ENCODE measurements around the gene OTULIN. TPM values are rescaled to one million over a fixed set of nuclear protein-coding genes. Genes with fewer than 3 reads are reported as not detected.

OTULIN gene
- total RNA-seq, 1 experiment from 2014 or later = 31.0 TPM

DNA sequence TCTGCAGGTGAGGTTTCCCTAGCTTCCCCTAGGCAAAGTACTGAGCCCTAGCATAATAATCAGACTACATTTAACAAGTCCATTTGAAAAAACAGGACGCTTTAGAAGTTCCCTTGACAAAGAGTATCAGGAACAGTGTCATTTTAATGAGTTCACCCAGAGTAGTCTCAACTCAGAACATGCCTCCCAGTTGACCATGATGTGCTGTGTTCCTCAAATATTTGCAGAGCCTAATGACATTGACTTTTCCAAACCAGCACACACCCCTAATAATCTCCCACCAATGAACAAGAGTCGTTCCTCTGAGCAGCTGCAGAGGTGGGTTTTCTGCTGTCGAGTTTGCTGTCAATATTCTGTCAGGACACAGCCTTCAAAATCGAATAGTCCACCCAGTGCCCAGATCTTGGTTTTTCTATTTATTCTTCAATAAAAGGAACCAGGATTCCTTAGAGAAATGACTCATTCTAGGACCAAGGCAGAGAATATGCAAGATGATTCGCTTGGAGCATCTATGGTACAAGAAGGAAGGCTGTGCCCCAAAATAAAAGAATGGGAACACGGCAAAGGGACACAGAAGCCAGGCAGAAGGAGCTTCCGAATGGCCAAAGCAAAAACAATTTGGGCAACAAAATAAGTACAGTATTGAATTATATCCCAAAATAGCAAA lies 57.6 kb downstream of the OTULIN start:
- H3K9me3 ChIP-seq (ENCODE audit: low read length) = no peaks in the 10 kb centered on the region
- peaks cover 11% of the 10 kb centered on the region for H3K4me1 ChIP-seq (ENCODE audit: low read length)
- no peaks in the 10 kb centered on the region for H3K36me3 ChIP-seq (ENCODE audit: insufficient read depth, low read length)
- H4K20me1 ChIP-seq (ENCODE audit: insufficient read depth, low read depth, low read length) = no peaks in the 10 kb centered on the region
- no peak overlapping the region for H2AFZ ChIP-seq (ENCODE audit: low read length)
- H3K27me3 ChIP-seq (ENCODE audit: low read length) = no peaks in the 10 kb centered on the region
- no peaks in the 10 kb centered on the region for H3K79me2 ChIP-seq (ENCODE audit: low read length)
- H3K9ac ChIP-seq (ENCODE audit: low read length) = no peak overlapping the region
- no peaks in the 10 kb centered on the region for H3K9me2 ChIP-seq (replicated peaks; ENCODE audit: insufficient read depth, low read length)
- no peak overlapping the region for H3K4me3 ChIP-seq (ENCODE audit: low read length)
- no peak for DNase-seq
- H3K27ac ChIP-seq (ENCODE audit: low read length) = no peak overlapping the region
- no peak overlapping the region for H3K4me2 ChIP-seq (ENCODE audit: low read depth, low read length, poor library complexity, severe bottlenecking)

DNA sequence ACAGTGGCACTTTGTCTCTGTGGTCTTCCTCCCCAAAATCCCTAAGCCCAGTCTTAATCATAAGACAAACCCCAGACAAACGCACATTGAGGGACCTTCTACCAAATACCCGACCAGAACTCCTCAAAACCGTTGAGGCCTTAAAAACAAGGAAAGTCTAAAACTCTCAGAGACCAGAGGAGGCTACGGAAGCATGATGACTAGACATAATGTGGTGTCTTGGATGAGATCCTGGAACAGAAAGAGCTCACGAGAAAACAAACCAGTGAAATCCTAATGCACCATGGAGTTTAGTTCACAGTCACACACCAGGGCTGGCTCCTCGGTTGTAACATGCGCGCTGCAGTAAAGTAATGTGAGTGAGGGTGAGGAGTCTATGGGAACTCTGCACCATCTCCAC lies 58.4 kb downstream of the OTULIN start:
- no peaks in the 10 kb centered on the region for H3K9me3 ChIP-seq (ENCODE audit: low read length)
- H3K79me2 ChIP-seq (ENCODE audit: low read length) = no peaks in the 10 kb centered on the region
- H3K27me3 ChIP-seq (ENCODE audit: low read length) = no peaks in the 10 kb centered on the region
- H3K4me1 ChIP-seq (ENCODE audit: low read length) = peaks cover 11% of the 10 kb centered on the region
- no peak overlapping the region for H2AFZ ChIP-seq (ENCODE audit: low read length)
- no peak overlapping the region for H3K9ac ChIP-seq (ENCODE audit: low read length)
- H3K4me2 ChIP-seq (ENCODE audit: low read depth, low read length, poor library complexity, severe bottlenecking) = no peak overlapping the region
- no peaks in the 10 kb centered on the region for H3K9me2 ChIP-seq (replicated peaks; ENCODE audit: insufficient read depth, low read length)
- H3K4me3 ChIP-seq (ENCODE audit: low read length) = no peak overlapping the region
- no peaks in the 10 kb centered on the region; the same call in 1 of the 2 replicates for H4K20me1 ChIP-seq (ENCODE audit: insufficient read depth, low read depth, low read length)
- DNase-seq = no peak
- no peak overlapping the region for H3K27ac ChIP-seq (ENCODE audit: low read length)
- no peaks in the 10 kb centered on the region for H3K36me3 ChIP-seq (ENCODE audit: insufficient read depth, low read length)

DNA sequence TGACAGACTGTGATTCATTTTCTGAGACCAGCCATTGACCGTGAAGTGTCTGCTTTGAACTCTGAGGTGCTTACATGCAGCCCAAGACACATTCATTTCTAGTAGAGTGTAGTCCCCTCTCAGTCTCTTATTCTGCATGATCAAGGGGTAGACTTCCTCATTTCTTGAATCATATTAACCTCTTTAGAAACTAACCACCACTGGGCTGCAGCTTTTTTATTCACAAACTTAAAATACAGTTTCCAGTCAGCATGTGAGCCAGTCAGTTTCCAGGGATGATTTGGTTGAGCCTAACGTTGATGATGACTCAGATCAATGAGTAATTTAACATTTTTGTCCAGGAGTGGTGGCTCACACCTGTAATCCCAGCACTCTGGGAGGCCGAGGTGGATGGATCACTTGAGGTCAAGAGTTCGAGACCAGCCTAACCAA lies 59.2 kb downstream of the OTULIN start:
- no peaks in the 10 kb centered on the region for H3K27me3 ChIP-seq (ENCODE audit: low read length)
- DNase-seq = no peak
- peaks cover 11% of the 10 kb centered on the region for H3K4me1 ChIP-seq (ENCODE audit: low read length)
- no peak overlapping the region for H3K9ac ChIP-seq (ENCODE audit: low read length)
- H3K27ac ChIP-seq (ENCODE audit: low read length) = no peak overlapping the region
- H3K9me2 ChIP-seq (replicated peaks; ENCODE audit: insufficient read depth, low read length) = no peaks in the 10 kb centered on the region
- H4K20me1 ChIP-seq (ENCODE audit: insufficient read depth, low read depth, low read length) = no peaks in the 10 kb centered on the region; the same call in 1 of the 2 replicates
- no peak overlapping the region for H3K4me3 ChIP-seq (ENCODE audit: low read length)
- no peaks in the 10 kb centered on the region for H3K79me2 ChIP-seq (ENCODE audit: low read length)
- H3K9me3 ChIP-seq (ENCODE audit: low read length) = no peaks in the 10 kb centered on the region
- no peak overlapping the region for H3K4me2 ChIP-seq (ENCODE audit: low read depth, low read length, poor library complexity, severe bottlenecking)
- no peak overlapping the region for H2AFZ ChIP-seq (ENCODE audit: low read length)
- H3K36me3 ChIP-seq (ENCODE audit: insufficient read depth, low read length) = no peaks in the 10 kb centered on the region

DNA sequence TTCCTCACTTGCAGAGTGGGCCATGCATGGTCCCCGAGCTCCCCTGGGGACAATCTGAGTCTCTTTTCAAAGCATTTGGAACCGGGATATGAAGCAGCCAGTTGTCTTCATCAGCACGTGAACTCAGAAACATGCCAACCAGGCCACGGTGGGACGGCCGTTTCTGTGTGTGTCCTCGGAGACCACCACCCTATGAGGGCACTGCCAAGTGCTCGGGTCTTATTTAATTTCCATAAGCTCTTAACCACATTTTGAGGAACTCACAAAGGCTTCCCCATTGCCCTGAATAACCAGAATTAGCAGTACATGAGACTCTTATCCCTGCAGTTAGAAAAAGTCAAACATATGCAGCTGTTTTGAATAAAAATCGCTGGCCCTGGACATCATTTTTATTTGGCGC lies 60.1 kb downstream of the OTULIN start:
- Histone ChIP-seq H2AFZ (ENCODE audit: low read length) (no peak overlapping the region), H3K27ac (ENCODE audit: low read length) (no peak overlapping the region), H3K4me3 (ENCODE audit: low read length) (no peak overlapping the region), H3K27me3 (ENCODE audit: low read length) (no peaks in the 10 kb centered on the region), H4K20me1 (ENCODE audit: insufficient read depth, low read depth, low read length) (no peaks in the 10 kb centered on the region; the same call in 1 of the 2 replicates), H3K4me2 (ENCODE audit: low read depth, low read length, poor library complexity, severe bottlenecking) (peak overlapping the region; percentile 30), H3K9ac (ENCODE audit: low read length) (no peak overlapping the region), H3K9me2 (replicated peaks; ENCODE audit: insufficient read depth, low read length) (no peaks in the 10 kb centered on the region), H3K4me1 (ENCODE audit: low read length) (peaks cover 11% of the 10 kb centered on the region), H3K79me2 (ENCODE audit: low read length) (no peaks in the 10 kb centered on the region), H3K36me3 (ENCODE audit: insufficient read depth, low read length) (no peaks in the 10 kb centered on the region), H3K9me3 (ENCODE audit: low read length) (no peaks in the 10 kb centered on the region)
- peak; percentile 61 for DNase-seq

DNA sequence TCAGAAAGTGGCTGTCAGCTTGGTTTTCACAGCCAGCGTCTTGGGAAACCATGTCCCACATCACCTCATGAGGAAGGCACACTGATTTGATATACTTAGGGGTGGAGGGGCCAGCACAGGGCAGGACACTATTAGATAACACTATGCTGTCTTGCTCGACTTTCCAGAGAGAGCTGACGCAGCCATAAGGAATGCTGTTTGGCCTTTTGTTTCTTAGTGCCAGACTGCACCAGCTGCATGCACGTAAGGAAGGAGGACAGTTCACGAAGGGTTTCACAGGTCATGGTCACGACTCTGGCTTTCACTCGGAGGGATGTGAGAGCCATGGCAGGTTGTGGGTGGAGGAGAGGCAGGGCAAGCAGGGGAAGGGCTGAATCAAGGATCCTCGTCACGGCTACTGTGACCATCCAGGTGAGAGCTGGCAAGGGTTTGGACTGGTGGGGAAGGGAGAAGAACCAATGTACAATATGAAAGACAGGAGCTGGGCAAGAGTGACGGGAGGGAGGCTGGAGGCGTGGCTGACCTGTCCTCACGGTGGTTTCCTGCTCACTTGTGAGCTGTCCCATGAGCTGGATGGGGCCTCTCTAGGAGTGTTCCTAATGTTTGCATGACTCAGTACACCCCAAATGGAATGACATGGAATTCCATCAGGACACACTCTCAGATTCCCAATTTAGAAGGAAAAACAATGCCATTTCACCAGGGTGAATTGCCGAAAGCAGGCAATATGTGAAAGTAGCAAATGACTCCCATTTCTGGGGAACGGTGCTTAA lies 61.7 kb downstream of the OTULIN start:
- DNase-seq = no peak
- Histone ChIP-seq H3K9me3 (ENCODE audit: low read length) (no peaks in the 10 kb centered on the region), H3K4me1 (ENCODE audit: low read length) (peaks cover 11% of the 10 kb centered on the region), H3K27ac (ENCODE audit: low read length) (no peak overlapping the region), H3K36me3 (ENCODE audit: insufficient read depth, low read length) (no peaks in the 10 kb centered on the region), H3K79me2 (ENCODE audit: low read length) (no peaks in the 10 kb centered on the region), H3K9me2 (replicated peaks; ENCODE audit: insufficient read depth, low read length) (no peaks in the 10 kb centered on the region), H3K4me2 (ENCODE audit: low read depth, low read length, poor library complexity, severe bottlenecking) (no peak overlapping the region), H3K27me3 (ENCODE audit: low read length) (no peaks in the 10 kb centered on the region), H3K9ac (ENCODE audit: low read length) (no peak overlapping the region), H4K20me1 (ENCODE audit: insufficient read depth, low read depth, low read length) (no peaks in the 10 kb centered on the region; the same call in 1 of the 2 replicates), H3K4me3 (ENCODE audit: low read length) (no peak overlapping the region), H2AFZ (ENCODE audit: low read length) (no peak overlapping the region)

DNA sequence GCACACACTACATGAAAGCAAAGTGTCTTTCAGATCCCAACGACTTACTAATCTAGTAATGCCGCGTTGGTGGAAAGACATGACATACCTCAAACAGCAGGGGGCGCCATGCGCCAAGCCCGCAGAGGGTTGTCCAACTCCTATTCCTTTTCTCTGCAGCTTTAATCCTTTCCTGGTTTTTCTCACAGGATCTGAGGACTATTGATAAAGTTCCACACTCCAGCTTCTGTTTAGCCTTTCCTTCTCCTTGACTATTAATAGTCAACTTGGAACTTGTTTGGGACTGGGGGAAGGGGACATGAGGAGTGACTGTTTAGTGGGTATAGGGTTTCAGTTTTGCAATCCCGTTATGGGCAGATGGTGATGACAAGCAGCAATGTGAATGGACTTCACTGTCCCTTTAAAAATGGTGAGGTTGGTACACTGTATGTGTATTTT lies 62.9 kb downstream of the OTULIN start:
- Histone ChIP-seq H3K27ac (ENCODE audit: low read length) (no peak overlapping the region), H3K4me2 (ENCODE audit: low read depth, low read length, poor library complexity, severe bottlenecking) (no peak overlapping the region), H3K4me3 (ENCODE audit: low read length) (no peak overlapping the region), H2AFZ (ENCODE audit: low read length) (no peak overlapping the region), H4K20me1 (ENCODE audit: insufficient read depth, low read depth, low read length) (no peaks in the 10 kb centered on the region; the same call in 1 of the 2 replicates), H3K79me2 (ENCODE audit: low read length) (no peaks in the 10 kb centered on the region), H3K9me3 (ENCODE audit: low read length) (no peaks in the 10 kb centered on the region), H3K9me2 (replicated peaks; ENCODE audit: insufficient read depth, low read length) (no peaks in the 10 kb centered on the region), H3K36me3 (ENCODE audit: insufficient read depth, low read length) (no peaks in the 10 kb centered on the region), H3K27me3 (ENCODE audit: low read length) (no peaks in the 10 kb centered on the region), H3K4me1 (ENCODE audit: low read length) (peaks cover 11% of the 10 kb centered on the region), H3K9ac (ENCODE audit: low read length) (no peak overlapping the region)
- peak; percentile 85 for DNase-seq

DNA sequence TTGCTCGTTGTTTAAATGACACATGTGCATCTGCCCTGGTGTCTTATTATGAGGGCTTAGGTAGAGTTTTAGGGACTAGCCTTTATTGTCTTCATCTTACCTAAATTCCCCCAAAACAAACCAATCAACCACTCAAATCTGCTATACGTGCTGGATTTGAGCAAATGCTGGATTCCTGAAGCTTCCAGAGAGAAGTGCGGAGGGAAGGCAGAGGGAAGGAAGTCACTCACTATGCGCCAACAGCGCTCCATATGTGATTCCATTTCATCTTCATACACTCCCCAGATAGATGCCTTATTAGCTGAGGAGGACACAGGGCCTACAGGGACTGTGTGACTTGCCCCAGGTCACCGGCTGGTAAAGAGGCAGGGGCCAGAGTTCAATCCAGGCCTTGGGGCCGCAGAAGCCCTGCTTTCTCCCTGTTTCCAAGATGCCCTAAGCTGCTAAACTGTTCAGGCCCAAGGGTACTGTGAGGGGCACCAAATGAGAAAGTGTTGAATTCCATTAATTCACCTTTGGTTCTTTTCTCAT lies 63.5 kb downstream of the OTULIN start:
- H3K79me2 ChIP-seq (ENCODE audit: low read length) = no peaks in the 10 kb centered on the region
- no peak overlapping the region for H3K4me3 ChIP-seq (ENCODE audit: low read length)
- no peak overlapping the region for H3K9ac ChIP-seq (ENCODE audit: low read length)
- no peak overlapping the region for H2AFZ ChIP-seq (ENCODE audit: low read length)
- H4K20me1 ChIP-seq (ENCODE audit: insufficient read depth, low read depth, low read length) = no peaks in the 10 kb centered on the region; the same call in 1 of the 2 replicates
- H3K27ac ChIP-seq (ENCODE audit: low read length) = no peak overlapping the region
- H3K9me3 ChIP-seq (ENCODE audit: low read length) = no peaks in the 10 kb centered on the region
- no peak for DNase-seq
- H3K27me3 ChIP-seq (ENCODE audit: low read length) = no peaks in the 10 kb centered on the region
- no peaks in the 10 kb centered on the region for H3K9me2 ChIP-seq (replicated peaks; ENCODE audit: insufficient read depth, low read length)
- H3K4me1 ChIP-seq (ENCODE audit: low read length) = peaks cover 11% of the 10 kb centered on the region
- no peak overlapping the region for H3K4me2 ChIP-seq (ENCODE audit: low read depth, low read length, poor library complexity, severe bottlenecking)
- H3K36me3 ChIP-seq (ENCODE audit: insufficient read depth, low read length) = no peaks in the 10 kb centered on the region

DNA sequence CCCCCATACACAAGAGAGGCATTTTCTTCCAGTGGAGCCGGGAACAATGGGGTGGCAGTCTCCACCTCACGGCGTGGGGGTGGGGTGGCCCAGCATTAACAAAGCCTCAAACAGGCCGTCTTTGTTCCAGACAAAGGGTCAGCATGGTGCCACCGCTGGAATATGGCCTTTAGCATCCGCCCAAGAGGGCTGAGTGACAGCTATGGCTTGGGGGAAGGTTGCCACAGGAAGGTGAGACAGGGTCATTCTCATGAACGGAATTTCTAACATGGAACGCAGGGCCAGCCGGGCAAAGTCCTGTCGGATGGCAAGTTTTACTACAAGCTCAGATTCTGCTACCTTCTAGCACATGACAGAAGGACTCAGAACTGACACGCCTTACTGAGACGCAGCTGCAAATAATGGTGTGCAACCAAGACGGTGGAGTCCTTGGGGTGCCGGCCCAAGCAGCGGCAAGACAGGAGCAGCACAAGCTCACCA lies 64.0 kb downstream of the OTULIN start:
- no peaks in the 10 kb centered on the region for H3K9me3 ChIP-seq (ENCODE audit: low read length)
- no peak overlapping the region for H2AFZ ChIP-seq (ENCODE audit: low read length)
- H3K4me3 ChIP-seq (ENCODE audit: low read length) = no peak overlapping the region
- no peak overlapping the region for H3K4me2 ChIP-seq (ENCODE audit: low read depth, low read length, poor library complexity, severe bottlenecking)
- peaks cover 11% of the 10 kb centered on the region for H3K4me1 ChIP-seq (ENCODE audit: low read length)
- H3K9ac ChIP-seq (ENCODE audit: low read length) = no peak overlapping the region
- no peaks in the 10 kb centered on the region; the same call in 1 of the 2 replicates for H4K20me1 ChIP-seq (ENCODE audit: insufficient read depth, low read depth, low read length)
- H3K36me3 ChIP-seq (ENCODE audit: insufficient read depth, low read length) = no peaks in the 10 kb centered on the region
- no peaks in the 10 kb centered on the region for H3K9me2 ChIP-seq (replicated peaks; ENCODE audit: insufficient read depth, low read length)
- DNase-seq = no peak
- no peak overlapping the region for H3K27ac ChIP-seq (ENCODE audit: low read length)
- H3K27me3 ChIP-seq (ENCODE audit: low read length) = no peaks in the 10 kb centered on the region
- H3K79me2 ChIP-seq (ENCODE audit: low read length) = no peaks in the 10 kb centered on the region
